ENCODE data around the gene BRD8.
"Not testable (repeated sequence)": the region's sequence is repeated elsewhere in the genome, so short reads cannot be mapped to it uniquely, and the experiment has no call there.

BRD8 gene

GRCh38 chr5:138155977-138156376 lies 22.5 kb downstream of the BRD8 start:
- not testable (repeated sequence) for DNase-seq

- DNase-seq, result no peak
Measured at GRCh38 chr5:138149530-138149929, 28.9 kb downstream of the BRD8 start.

- no peak for DNase-seq
Measured at GRCh38 chr5:138148811-138149210, 29.6 kb downstream of the BRD8 start.

- DNase-seq, result not testable (repeated sequence)
Measured at GRCh38 chr5:138143578-138143977, 34.9 kb downstream of the BRD8 start.

- DNase-seq, result no peak
Measured at GRCh38 chr5:138141734-138142133, 36.7 kb downstream of the BRD8 start.

- DNase-seq, result no peak
Measured at GRCh38 chr5:138140268-138140667, 38.2 kb downstream of the BRD8 start.

GRCh38 chr5:138139781-138140090 lies 38.7 kb downstream of the BRD8 start:
- DNase-seq, result no peak

GRCh38 chr5:138138949-138139780 lies 39.3 kb downstream of the BRD8 start, which contains the start of gene NME5:
Gene NME5, minus strand, starts transcription at chr5:138139428. Its CDS starts 648 bp downstream, at chr5:138138780.
- DNase-seq, result no peak

GRCh38 chr5:138132543-138132942 lies 45.9 kb downstream of the BRD8 start:
- DNase-seq, result no peak

GRCh38 chr5:138129347-138129746 lies 49.1 kb downstream of the BRD8 start:
- DNase-seq, result no peak

GRCh38 chr5:138128334-138128733 lies 50.1 kb downstream of the BRD8 start:
- DNase-seq, result no peak

GRCh38 chr5:138115254-138115653 lies 63.2 kb downstream of the BRD8 start:
- no peak for DNase-seq

- no peak for DNase-seq
Measured at GRCh38 chr5:138111937-138112336, 66.5 kb downstream of the BRD8 start.

- no peak for DNase-seq
Measured at GRCh38 chr5:138111181-138111580, 67.2 kb downstream of the BRD8 start.

GRCh38 chr5:138110266-138110963 lies 68.0 kb downstream of the BRD8 start:
- no peak for DNase-seq

- DNase-seq, result no peak
Measured at GRCh38 chr5:138109463-138110265, 68.8 kb downstream of the BRD8 start.

GRCh38 chr5:138107213-138107612 lies 71.2 kb downstream of the BRD8 start:
- DNase-seq, result no peak

- DNase-seq, result no peak
Measured at GRCh38 chr5:138105709-138106108, 72.7 kb downstream of the BRD8 start.

- no peak for DNase-seq
Measured at GRCh38 chr5:138103319-138103637, 75.2 kb downstream of the BRD8 start.

- no peak for DNase-seq
Measured at GRCh38 chr5:138102454-138103318, 75.7 kb downstream of the BRD8 start.

- no peak for DNase-seq
Measured at GRCh38 chr5:138096997-138097828, 81.2 kb downstream of the BRD8 start.

GRCh38 chr5:138096363-138096762 lies 82.1 kb downstream of the BRD8 start:
- DNase-seq, result no peak
